ACHN (cell line): ENCODE measurements around the gene ATG101.
"Not testable (repeated sequence)": the region's sequence is repeated elsewhere in the genome, so short reads cannot be mapped to it uniquely, and the experiment has no call there.

Source experiments
- DNase-seq: peaks from one replicate; pipeline ENCODE4 v3.0.0-alpha.2; 2015
- in situ Hi-C: cut with HindIII; loops from 2 replicates; pipeline ENCODE4 v1.10.0; 2017; ENCODE audit warnings: low sequenced_read_pairs, low pct_ligation_motif_present, low pct_unique_long_range_greater_than_20kb

Gene ATG101

DNA sequence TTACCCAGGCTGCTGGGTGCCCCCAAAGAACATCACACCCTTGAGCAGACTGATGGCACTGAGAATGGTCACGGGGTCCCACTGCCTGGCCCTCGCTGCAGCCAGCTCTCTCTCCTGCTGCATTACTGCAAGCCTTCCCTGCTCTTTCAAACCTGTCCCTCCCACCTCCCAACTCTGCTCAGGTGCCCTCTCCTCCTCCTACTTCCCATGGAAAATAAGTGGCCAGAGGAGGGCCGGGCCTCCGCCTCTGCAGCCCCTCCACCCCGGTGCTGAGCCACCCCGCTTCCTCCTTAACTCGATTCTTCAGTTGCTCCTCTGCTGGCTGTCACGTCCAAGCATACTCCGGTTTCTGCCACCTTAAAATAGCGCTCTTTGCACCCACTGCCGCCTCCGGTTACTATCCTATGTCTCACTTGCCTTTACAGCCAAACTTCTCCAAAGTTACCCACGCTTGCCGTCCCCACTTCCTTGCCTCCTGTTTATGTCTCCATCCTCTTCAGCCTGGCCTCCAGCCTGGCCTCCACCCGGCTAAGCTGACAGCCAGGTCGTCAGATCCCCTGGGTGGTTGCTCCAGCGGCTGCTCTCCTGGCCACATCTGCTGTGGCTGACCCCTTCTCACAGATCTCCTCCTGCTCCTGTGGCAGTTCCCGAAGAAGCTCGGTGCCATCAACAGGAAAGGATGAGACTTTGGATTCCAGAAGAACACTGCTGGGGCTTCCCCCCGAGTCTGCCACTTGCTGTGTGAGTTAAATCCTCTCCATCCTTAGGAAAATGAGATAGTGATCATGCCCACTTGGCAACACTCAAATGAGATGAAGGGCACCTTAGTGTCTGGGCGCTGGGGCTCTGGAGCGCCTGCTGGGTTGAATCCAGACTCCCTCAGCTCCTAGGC, 17.4 kb downstream of the ATG101 start:
- in situ Hi-C loops: no loop called here
- DNase-seq: no peak

DNA sequence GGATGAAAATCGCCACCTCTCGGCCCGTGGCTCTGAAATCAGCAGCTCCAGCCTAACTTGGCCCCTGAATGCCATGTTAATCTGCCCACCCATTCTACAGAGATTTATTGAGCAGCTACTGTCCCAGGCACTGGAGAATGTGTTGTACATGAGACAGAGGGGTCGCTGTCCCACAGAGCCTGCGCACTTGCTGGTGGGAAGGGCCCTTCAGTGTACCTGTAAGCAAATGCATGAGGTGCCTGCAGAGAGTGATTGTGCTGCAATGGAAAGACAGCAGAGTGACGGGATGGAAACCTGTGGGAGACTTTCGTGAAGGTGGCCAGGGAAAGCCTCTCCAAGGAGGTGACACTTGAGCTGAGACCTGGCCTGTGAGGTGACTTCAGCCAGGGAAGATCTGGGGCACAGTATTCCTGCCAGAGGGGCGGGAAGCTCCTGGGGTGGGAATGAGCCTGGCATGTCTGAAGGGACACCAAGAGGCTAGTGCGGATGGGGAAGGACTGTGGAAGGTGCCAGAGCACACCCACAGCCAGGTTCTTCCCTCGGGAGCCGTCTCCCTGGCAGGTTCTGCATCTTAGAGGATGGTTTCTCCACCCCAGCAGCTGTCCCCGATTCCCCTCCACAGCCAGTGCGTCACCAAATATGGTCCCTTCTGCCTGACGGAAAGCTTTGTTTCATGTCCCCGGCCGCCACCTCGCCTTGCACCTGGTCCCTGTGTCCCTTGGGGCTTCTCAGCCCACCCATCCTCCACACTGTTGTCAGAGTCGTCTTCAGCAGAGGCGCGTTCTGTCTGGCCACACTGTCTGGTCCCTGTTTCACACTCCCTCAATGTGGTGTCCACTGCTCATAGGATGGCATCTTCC, 18.4 kb downstream of the ATG101 start:
- DNase-seq: no peak
- in situ Hi-C loops: no loop called here

DNA sequence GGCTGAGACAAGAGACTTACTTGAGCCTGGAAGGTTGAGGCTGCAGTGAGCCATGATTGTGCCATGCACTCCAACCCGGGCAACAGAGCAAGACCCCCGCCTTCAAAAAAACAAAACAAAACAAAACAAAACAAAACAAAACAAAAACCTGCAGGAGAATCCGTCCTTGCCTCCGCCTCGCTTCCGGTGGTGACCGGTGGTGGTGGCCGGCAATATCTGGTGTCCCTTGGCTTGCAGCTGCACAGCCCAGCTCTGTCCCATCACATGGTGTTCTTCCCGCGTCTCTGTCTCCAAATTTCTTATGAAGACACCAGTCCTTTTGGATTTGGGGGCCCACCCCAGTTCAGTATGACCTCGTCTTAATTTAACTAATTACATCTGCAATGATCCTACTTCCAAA, 19.7 kb downstream of the ATG101 start:
- in situ Hi-C loops: no loop called here
- no peak for DNase-seq

DNA sequence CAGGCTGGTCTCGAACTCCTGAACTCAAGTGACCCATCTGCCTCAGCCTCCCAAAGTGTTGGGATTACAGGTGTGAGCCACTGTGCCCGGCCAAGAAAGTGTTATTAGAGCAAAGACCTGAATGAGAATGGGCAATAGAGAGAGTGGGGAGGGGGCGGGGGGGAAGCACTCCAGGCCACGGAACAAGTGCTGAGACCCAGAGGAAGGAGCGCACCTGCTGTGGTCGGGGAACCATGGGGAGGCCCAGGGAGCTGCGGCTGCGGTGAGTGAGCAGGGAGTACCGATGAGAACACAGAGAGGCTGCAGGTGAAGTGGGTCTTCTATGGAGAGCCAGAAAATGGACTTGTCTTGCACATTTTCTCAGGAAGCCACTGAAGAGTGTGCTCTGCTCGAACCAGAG, 20.5 kb downstream of the ATG101 start:
- in situ Hi-C loops: no loop called here
- DNase-seq: no peak

DNA sequence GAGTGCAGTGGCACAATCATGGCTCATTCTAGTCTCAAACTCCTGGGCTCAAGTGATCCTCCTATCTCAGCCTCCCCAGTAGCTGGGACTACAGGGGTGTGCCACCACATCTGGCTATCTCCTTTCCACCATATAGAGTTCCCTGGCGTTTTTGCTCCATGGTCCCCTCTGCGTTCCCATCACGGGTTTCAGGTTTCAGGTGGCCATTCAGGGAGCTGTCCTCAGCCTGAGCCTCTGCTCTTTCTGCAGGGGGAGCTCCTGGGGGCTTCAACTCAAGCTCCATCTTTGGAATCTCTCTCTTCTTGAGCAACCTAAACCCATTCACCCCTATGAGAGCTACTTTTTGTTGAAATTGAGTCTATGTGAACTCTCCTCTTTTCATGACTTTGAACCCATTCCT, 21.3 kb downstream of the ATG101 start:
- in situ Hi-C loops: no loop called here

DNA sequence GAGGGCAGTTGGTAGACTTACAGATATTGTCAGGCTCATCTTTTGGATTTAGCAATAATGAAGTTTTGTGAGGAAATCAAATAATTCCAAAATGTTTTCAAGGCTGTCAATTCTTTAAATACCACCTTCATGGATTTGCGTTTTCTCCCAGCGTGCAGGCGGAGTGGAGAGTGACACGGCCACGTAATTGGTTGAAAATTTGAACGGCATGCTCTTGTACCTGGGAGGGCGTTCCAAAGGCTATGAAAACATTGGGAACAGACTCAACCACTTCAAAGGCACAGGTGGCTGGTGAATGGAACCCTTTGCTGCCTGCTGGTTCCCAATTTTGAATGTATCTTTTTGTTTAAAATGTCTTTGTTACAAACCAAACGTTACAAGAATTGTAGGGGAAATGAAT, 22.1 kb downstream of the ATG101 start:
- in situ Hi-C loops: no loop called here
- no peak for DNase-seq

More for the DNA sequence above, 21.3 kb downstream of the ATG101 start:
- no peak for DNase-seq

DNA sequence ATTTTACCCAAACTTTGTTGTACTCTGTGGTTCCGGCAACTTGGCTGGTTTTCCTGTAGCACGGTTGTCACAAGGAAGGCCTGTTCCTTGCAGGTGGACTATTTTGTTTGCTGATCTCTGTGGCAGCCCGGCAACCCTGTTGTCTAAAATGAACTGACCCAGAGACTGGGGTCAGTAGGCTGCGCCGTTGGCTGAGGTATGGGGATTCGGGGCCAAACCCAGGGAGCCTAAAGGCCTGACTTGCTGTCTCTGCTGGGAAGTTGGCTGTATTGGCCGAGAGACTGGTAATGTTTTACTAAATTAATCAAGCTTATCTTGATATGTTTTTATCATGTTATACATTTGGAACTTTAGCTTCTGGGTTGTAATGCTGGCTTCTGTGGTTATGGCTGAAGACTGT, 23.6 kb downstream of the ATG101 start:
- no peak for DNase-seq
- in situ Hi-C loops: no loop called here

DNA sequence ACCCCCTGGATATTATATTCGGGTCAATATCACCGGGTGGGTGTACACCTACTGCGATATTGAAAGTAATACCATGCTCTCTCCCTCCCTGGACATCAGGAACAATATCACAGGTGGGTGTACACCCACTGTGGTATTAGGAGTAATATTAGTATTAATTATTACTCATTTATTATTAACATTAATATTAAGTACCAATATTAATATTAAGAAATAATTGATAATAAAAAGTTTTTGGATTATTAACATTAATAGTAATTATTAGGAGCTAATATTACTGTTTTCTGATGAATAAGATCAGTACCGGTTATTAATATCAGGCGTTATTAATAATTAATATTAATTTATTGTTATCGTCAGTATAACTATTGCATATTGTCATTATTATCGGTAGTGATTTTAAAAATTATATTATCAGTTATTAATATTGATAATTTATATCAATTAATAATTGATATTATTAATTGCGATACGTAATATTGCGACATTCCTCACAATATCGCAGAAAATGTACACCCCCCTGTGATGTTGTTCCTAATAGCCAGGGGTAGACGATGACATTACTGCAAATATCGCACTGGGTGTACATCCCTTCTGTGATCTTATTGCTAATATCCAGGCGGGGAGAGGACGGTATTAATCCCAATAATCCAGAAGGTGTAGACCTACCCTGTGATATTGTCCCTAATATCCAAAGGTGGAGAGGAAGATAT, 26.7 kb downstream of the ATG101 start:
- no peak for DNase-seq
- in situ Hi-C loops: no loop called here

DNA sequence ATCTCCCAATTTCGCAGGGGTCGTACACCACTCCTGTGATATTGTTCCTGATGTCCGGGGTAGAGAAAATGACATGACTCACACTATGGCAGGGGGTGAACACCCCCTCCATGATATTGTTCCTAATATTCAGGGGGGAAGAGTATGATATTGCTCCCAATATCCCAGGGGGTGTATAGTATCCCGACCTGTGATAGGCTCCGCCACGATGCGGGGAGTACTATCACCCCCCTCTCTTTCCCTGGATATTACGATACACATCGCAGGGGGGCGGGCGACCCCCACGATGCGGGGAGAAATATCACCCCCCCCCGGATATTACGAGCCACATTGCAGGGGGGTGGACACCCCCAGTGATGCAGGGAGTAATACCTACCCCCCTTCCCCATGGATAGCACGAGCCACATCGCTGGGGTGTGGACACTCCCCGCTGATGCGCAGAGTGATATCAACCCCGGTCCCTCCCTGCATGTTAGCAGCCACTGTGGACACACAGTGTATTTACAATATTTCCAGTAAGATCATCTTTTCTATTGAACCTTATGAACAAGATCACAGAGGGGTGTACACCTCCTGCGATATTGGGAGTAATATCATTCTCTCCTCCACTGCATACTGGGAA, 27.4 kb downstream of the ATG101 start:
- DNase-seq: no peak
- in situ Hi-C loops: no loop called here

DNA sequence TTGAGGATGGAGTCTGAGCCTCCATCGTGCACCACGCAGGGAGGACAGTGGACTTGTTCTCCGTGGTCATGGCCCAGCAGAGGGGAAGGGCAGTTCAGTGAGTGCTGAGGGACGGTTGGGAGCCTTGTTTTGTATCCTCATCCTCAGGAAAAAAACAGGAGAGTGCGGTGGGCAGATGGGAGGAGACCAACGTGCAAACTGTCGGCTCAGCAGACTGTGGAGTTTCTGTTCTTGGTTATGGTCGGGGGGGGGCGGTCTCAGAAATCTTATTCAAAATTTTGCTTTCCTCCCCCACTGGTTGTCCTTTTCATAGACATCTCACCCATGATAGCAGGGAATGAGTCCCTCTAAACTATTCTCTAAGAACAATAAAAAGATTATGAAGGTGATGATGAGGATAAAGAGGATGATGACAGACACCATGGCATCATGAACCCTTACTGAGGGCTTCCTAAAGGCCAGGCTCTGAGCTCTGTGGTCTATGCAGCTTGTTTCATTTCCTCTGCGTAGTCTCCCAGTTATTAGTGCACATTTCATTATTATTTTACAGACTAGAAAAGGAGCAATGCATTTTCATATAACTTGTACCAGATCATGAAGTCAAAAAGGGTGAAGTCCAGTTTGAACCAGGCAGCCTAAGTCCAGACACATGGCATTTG, 34.8 kb downstream of the ATG101 start:
- in situ Hi-C loops, DNase-seq: not testable (repeated sequence)

DNA sequence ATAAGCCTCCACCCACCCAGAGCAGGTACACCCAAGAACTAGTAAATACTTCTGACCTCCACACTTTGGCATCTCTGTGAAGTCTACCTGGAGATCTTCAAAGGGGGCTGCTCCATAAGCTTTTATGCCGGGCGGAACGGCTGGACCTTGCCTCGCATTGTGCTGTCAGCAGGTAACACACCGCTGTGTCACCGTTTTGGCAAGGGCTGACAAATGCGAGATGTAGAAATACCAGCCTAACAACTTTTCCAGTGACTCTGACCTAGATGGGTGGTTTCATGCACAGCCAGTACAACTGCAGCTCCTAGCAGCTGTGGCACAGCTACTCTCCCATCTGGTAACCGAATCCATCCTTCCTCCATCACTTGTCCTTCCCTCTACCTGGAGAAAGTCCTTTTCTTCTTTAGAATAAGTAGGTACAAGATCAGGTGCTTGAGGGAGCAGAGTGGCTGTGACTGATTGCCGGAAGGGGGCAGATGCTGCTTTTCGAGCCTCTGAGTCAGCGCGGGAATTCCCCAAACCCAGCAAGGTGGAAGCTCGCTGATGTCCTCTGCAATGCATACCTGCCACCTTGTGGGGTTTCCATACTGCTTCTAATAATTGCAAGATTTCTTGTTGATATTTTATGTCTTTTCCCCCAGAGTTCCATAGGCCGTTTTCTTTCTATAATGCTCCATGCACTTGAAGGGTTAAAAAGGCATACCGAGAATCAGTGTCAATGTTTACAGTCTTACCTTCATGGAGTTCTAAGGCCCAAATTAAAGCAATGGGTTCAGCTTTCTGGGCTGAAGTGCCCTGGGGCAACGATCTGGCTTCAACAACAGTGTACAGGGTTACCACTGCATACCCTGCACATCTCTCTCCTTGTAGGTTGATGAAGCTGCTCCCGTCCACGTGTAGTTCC, 46.7 kb downstream of the ATG101 start:
- DNase-seq: peak; percentile 56
- in situ Hi-C loops: loop anchor here (5.0 kb wide), 1 partner anchor 84 kb away; no protein-coding TSS in a partner anchor

DNA sequence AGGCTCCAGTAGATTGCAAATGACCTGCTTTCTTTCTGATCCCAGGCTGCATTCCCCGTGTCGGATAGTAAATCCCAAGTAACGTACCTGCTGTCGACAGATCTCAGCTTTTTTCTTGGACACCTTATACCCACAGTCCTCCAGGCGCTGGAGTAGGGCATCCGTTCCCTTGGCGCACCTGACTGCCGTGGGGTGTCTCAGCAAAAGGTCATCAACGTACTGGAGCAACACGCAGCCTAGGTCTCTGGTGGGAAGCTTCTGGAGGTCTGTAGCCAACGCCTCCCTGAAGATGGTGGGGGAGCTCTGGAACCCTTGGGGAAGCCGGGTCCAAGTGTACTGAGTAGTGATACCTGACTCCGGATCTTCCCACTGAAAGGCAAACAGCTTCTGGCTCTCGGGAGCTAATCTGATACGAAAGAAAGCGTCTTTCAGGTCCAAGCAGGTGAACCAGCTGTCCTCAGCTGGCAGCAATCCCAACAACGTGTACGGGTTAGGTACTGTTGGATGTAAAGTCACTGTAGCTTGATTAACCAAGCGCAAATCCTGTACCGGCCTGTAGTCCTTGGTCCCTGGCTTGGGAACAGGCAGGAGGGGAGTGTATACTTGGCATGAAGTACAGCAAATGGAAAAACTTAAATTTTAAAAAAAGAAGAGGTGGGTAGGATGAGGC, 48.2 kb downstream of the ATG101 start:
- in situ Hi-C loops: loop anchor here (5.0 kb wide), 1 partner anchor 86 kb away; no protein-coding TSS in a partner anchor
- DNase-seq: peak; percentile 22

DNA sequence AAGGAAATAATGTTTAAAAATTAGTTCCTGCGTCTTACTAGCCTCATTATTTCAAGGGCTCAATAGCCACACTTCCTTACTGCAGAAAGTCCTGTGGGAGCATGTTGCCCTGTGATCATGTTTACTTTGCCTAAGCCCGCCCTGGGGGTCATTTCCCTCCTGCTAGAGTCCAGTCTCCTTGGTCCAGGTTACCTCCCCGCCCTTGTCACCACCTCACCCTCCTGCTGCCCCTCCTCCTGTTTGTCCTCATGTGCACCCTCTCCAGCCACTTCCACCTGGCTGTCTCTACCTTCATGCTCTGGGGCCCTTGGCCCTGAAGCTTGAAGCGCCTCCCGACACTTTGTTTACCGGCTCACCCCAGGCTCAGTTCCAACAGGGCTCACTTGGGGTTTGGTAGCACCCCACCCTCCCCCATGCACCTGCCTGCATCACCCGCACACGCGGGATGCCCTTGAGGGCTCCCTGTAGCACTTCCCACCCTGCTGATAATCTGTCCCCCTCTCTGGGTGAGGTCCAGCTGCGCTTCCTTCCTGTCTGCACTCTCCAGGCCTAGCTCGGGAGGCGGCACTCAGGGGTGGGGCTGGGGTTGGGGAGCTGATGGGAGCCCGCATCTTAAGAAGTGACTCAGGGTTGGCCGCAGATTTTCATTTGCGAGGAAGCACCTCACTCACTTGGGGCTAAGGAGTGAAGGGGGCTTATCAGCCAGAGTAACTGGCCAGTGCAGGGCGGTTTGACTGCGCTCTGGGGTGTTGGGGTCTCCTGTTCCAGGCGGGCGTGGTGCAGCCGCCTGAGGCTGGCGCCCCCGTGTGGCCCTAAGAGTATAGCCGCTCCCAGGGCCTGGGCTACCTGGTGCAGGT, 49.8 kb downstream of the ATG101 start:
- in situ Hi-C loops: loop anchor here (5.0 kb wide), 1 partner anchor 87 kb away; no protein-coding TSS in a partner anchor
- DNase-seq: peak; percentile 30

DNA sequence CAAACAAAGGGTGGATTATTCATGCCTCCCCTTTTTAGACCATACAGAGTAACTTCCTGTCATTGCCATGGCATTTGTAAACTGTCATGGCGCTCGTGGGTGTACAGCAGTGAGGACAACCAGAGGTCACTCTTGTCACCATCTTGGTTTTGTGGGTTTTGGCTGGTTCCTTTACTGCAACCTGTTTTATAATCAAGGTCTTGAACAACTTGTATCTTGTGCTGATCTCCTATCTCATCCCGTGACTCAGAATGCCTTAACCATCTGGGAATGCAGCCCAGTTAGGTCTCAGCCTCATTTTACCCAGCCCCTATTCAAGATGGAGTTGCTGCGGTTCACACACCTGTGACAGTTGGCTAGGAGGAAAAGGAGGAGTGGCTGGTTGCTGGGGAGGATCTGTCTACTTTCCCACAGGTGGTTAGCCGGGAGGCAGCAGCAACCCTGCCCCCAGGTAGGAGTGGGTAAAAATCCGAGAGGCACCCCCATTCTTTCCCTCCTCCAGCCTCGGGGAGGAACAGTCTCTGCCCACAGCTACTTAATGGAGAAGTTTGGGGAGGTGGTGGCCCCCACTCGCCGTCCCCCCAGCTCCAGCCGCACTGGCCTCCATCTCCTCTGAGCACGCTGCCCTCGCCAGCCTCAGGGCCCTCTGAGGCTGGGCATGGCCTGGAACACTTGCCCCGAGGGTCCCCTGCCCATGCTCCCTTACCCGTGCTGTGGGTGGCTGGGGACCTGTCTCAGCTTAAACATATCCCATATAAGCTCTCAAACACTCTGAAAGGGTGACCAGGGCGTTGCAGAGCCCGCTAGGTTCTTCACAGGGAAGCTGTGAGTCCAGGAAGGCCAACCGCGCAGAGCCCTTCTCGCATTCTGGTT, 51.4 kb downstream of the ATG101 start:
- DNase-seq: no peak
- in situ Hi-C loops: no loop called here
